CD14-positive monocyte (primary cell): ENCODE measurements around the gene IBSP. TPM values are rescaled to one million over a fixed set of nuclear protein-coding genes. Genes with fewer than 3 reads are reported as not detected.

ENCODE experiments used
- DNase-seq, 3 donors: peaks; one replicate each; pipeline ENCODE4 v3.0.0-alpha.2; 2011 to 2022
- H2AFZ ChIP-seq: 2 replicates; pipeline ENCODE4 v1.6.0; 2012; ENCODE audit warnings: mild to moderate bottlenecking, low read depth, low read length, inconsistent platforms; ENCODE audit not compliant: insufficient read depth, poor library complexity, severe bottlenecking
- H3K27ac ChIP-seq, 2 donors: 1 replicate in 1 of 2; 2 replicates in 1 of 2; pipeline ENCODE4 v1.5.1; 2012 to 2013; ENCODE audit warnings: low read length in 2 of 2, control low read depth in 1 of 2, inconsistent platforms in 1 of 2, low read depth in 1 of 2, mild to moderate bottlenecking in 1 of 2
- H3K27me3 ChIP-seq, 2 donors: one replicate each; pipeline versions ENCODE4 v1.6.0 to v1.6.1; 2011 to 2013; ENCODE audit warnings: low read length in 2 of 2; ENCODE audit not compliant: control insufficient read depth in 2 of 2, insufficient read depth in 2 of 2
- H3K36me3 ChIP-seq, 2 donors: replicated peaks in 1 of 2; 1 replicate in 1 of 2; 2 replicates in 1 of 2; pipeline versions ENCODE4 v1.5.1 to v1.6.1; 2012 to 2013; ENCODE audit warnings: low read length in 2 of 2, control low read depth in 1 of 2, inconsistent platforms in 1 of 2, mild to moderate bottlenecking in 1 of 2; ENCODE audit not compliant: insufficient read depth in 2 of 2, control insufficient read depth in 1 of 2
- H3K4me1 ChIP-seq, 2 donors: 1 replicate in 1 of 2; 2 replicates in 1 of 2; pipeline versions ENCODE4 v1.5.1 to v1.6.1; 2012 to 2013; ENCODE audit warnings: low read length in 2 of 2, control low read depth in 1 of 2, inconsistent platforms in 1 of 2, mild to moderate bottlenecking in 1 of 2, moderate library complexity in 1 of 2; ENCODE audit not compliant: insufficient read depth in 2 of 2, control insufficient read depth in 1 of 2
- H3K4me2 ChIP-seq: replicated peaks from 2 replicates; pipeline ENCODE3; 2012; ENCODE audit warnings: low read length, moderate library complexity, mild to moderate bottlenecking; ENCODE audit not compliant: poor library complexity, severe bottlenecking; ENCODE audit errors: extremely low read depth
- H3K4me3 ChIP-seq, 3 experiments: fragments of 200-600 bp in 1 of 3; sonication (generic) in 1 of 3; replicated peaks in 1 of 3; 1 replicate in 2 of 3; 2 replicates in 1 of 3; pipeline ENCODE4 v1.5.1; 2011 to 2013; ENCODE audit warnings: low read length in 3 of 3, mild to moderate bottlenecking in 3 of 3, control low read depth in 2 of 3, low read depth in 2 of 3, inconsistent platforms in 1 of 3, moderate library complexity in 1 of 3
- H3K79me2 ChIP-seq: 2 replicates; pipeline ENCODE4 v1.6.0; 2012; ENCODE audit warnings: mild to moderate bottlenecking, control low read depth, inconsistent platforms, low read length, moderate library complexity; ENCODE audit not compliant: insufficient read depth
- H3K9ac ChIP-seq: 2 replicates; pipeline ENCODE4 v1.6.0; 2017; ENCODE audit warnings: low read length, mild to moderate bottlenecking; ENCODE audit not compliant: insufficient read depth, poor library complexity, severe bottlenecking
- H3K9me3 ChIP-seq, 2 donors: replicated peaks in 1 of 2; 1 replicate in 1 of 2; 2 replicates in 1 of 2; pipeline versions ENCODE4 v1.5.1 to v1.6.1; 2012 to 2013; ENCODE audit warnings: low read length in 2 of 2, control low read depth in 1 of 2; ENCODE audit not compliant: control insufficient read depth in 1 of 2, insufficient read depth in 1 of 2
- H4K20me1 ChIP-seq: 2 replicates; pipeline ENCODE4 v1.6.0; 2012; ENCODE audit warnings: mild to moderate bottlenecking, low read length, control low read depth, moderate library complexity; ENCODE audit not compliant: insufficient read depth
- H3K27ac Mint-ChIP-seq, 7 donors: one replicate each; pipeline ENCODE4 v1.8.0; 2020; ENCODE audit warnings: mild to moderate bottlenecking in 7 of 7, mixed read lengths in 7 of 7, moderate library complexity in 6 of 7, inconsistent platforms in 2 of 7
- H3K27me3 Mint-ChIP-seq, 3 donors: one replicate each; pipeline ENCODE4 v1.8.0; 2021 to 2022; ENCODE audit warnings: low read depth in 3 of 3, mild to moderate bottlenecking in 3 of 3, mixed read lengths in 3 of 3, moderate library complexity in 3 of 3, inconsistent platforms in 1 of 3
- H3K36me3 Mint-ChIP-seq, 2 donors: one replicate each; pipeline ENCODE4 v1.8.0; 2020; ENCODE audit warnings: mixed read lengths in 2 of 2, inconsistent platforms in 1 of 2, mild to moderate bottlenecking in 1 of 2
- H3K4me1 Mint-ChIP-seq: one replicate; pipeline ENCODE4 v1.8.0; 2020; ENCODE audit warnings: mild to moderate bottlenecking, mixed read lengths
- H3K4me3 Mint-ChIP-seq, 2 donors: one replicate each; pipeline ENCODE4 v1.8.0; 2020; ENCODE audit warnings: mild to moderate bottlenecking in 2 of 2, mixed read lengths in 2 of 2, moderate library complexity in 1 of 2
- H3K9me3 Mint-ChIP-seq, 7 donors: one replicate each; pipeline ENCODE4 v1.8.0; 2020 to 2022; ENCODE audit warnings: mixed read lengths in 7 of 7, mild to moderate bottlenecking in 6 of 7, moderate library complexity in 6 of 7, inconsistent platforms in 2 of 7
- CTCF ChIP-seq: fragments of 200-600 bp; IDR thresholded peaks from one replicate; pipeline ENCODE4 v1.8.0; 2022; ENCODE audit warnings: antibody characterized with exemption, mild to moderate bottlenecking
- WGBS: methylation state at CpG from one replicate; pipeline ENCODE4 v1.1.5; 2013; ENCODE audit warnings: missing lambda C conversion rate; ENCODE audit not compliant: insufficient coverage; 5-methylcytosine and 5-hydroxymethylcytosine counted together
- intact Hi-C, 2 donors: fragments of 100-400 bp; cut with micrococcal nuclease; formaldehyde crosslinking; loops; one replicate each; pipeline versions ENCODE4 v1.15.0 to v1.15.1; 2023
- polyA plus RNA-seq, 3 donors: library from polyadenylated mRNA; depleted of rRNA in 1 of 3; unstranded in 2 of 3; stranded (reverse) in 1 of 3; fragments of 300-500 nt in 2 of 3; fragments of >200 nt in 1 of 3; fragmentation: Illumina TruSeq in 2 of 3; gene quantifications; 1 replicate in 2 of 3; 2 replicates in 1 of 3; pipeline ENCODE4 v1.2.3, GENCODE V29; 2012 to 2021

IBSP gene
- polyA plus RNA-seq, 3 donors = not detected

- WGBS = no CpG with 5 or more reads among the region's 2 CpGs
- Histone ChIP-seq H3K4me1 (no peaks in the 10 kb centered on the region), H4K20me1 (no peaks in the 10 kb centered on the region), H3K9me3 (no peaks in the 10 kb centered on the region), H3K4me2 (no peak overlapping the region), H3K79me2 (no peaks in the 10 kb centered on the region), H3K9ac (no peak overlapping the region), H3K4me3 (no peak overlapping the region), H3K27ac (no peak overlapping the region), H2AFZ (no peak overlapping the region), H3K27me3 (no peaks in the 10 kb centered on the region), H3K36me3 (no peaks in the 10 kb centered on the region)
- Mint-ChIP-seq H3K27ac (peak overlapping the region in 1 of 7 donors; percentile 13), H3K4me1 (peaks cover 3% of the 10 kb centered on the region), H3K4me3 (no peak overlapping the region), H3K27me3 (peaks cover 0 to 3% (median 0%) of the 10 kb centered on the region in 3 donors), H3K36me3 (no peaks in the 10 kb centered on the region), H3K9me3 (peaks cover 0 to 2% (median 0%) of the 10 kb centered on the region in 7 donors)
- intact Hi-C loops = loop anchor here (5.0 to 10.0 kb wide), 3 partner anchors 100 to 153 kb away; no protein-coding TSS in a partner anchor
- no peak for DNase-seq
- TF ChIP-seq CTCF = no peak
Measured at GRCh38 chr4:87835197-87835596, 35.8 kb downstream of the IBSP start.

GRCh38 chr4:87835743-87836142, 36.4 kb downstream of the IBSP start:
- Histone ChIP-seq H2AFZ (no peak overlapping the region), H3K27me3 (no peaks in the 10 kb centered on the region), H3K9me3 (no peaks in the 10 kb centered on the region), H3K36me3 (no peaks in the 10 kb centered on the region), H3K27ac (no peak overlapping the region), H4K20me1 (no peaks in the 10 kb centered on the region), H3K4me3 (no peak overlapping the region), H3K9ac (no peak overlapping the region), H3K4me2 (no peak overlapping the region), H3K4me1 (no peaks in the 10 kb centered on the region), H3K79me2 (no peaks in the 10 kb centered on the region)
- no peak for TF ChIP-seq CTCF
- Mint-ChIP-seq H3K4me1 (peaks cover 3% of the 10 kb centered on the region), H3K9me3 (no peaks in the 10 kb centered on the region), H3K36me3 (no peaks in the 10 kb centered on the region), H3K27me3 (peaks cover 0 to 5% (median 4%) of the 10 kb centered on the region in 3 donors), H3K27ac (peak overlapping the region in 1 of 7 donors; percentile 53), H3K4me3 (no peak overlapping the region)
- DNase-seq = no peak
- WGBS = 100% methylated on average over 1 of the region's 2 CpGs
- intact Hi-C loops = loop anchor here (5.0 to 10.0 kb wide), 3 partner anchors 101 to 153 kb away; no protein-coding TSS in a partner anchor
